ACHN (cell line): ENCODE data around the gene BACH2.

Experiments
- DNase-seq: peaks from one replicate; pipeline ENCODE4 v3.0.0-alpha.2; 2015
- in situ Hi-C: cut with HindIII; loops from 2 replicates; pipeline ENCODE4 v1.10.0; 2017; ENCODE audit warnings: low sequenced_read_pairs, low pct_ligation_motif_present, low pct_unique_long_range_greater_than_20kb

Gene BACH2

GRCh38 chr6:90305800-90306448 lies 9.3 kb upstream of the BACH2 start:
- in situ Hi-C loops = no loop called here
- no peak for DNase-seq

DNA sequence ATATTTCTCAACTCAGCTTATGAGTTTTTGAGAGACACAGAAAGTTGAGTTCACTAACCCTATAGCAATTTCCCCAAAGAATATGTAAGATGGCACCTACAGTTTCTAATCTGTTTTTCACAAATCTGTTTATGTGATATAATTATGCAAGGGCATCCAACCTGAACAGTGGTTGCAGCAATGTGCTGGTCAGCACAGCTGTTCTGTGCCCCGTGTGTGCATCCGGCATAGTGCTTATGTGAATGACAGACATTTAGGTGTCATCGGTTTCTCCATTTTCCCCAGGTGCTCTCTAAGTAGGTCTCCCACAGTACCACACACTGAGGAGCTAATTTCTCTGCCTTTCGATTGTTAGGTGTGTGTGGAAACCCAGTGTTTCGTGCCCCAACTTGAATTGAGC lies 7.7 kb upstream of the BACH2 start:
- DNase-seq = no peak
- in situ Hi-C loops = no loop called here

DNA sequence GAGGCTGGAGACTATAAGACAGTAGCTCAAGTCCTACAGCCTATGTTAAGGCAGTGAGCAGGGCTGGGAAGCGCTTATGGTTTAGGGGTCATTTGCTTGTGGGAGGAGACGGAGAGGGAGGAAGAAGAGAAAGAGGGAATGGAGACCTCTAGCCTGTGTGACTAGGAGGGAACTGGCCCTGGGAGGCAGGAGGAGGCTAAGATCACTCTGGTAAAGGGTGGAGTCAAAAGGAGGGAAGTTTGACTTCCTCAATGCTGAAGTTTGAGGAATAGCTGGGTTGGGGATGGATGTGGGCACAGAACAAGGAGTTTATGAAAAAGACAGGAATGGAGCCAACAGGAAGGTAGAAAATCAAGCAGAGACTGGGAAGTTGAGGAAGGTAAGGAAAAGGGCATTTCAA lies 6.4 kb upstream of the BACH2 start:
- in situ Hi-C loops = no loop called here
- DNase-seq = no peak

DNA sequence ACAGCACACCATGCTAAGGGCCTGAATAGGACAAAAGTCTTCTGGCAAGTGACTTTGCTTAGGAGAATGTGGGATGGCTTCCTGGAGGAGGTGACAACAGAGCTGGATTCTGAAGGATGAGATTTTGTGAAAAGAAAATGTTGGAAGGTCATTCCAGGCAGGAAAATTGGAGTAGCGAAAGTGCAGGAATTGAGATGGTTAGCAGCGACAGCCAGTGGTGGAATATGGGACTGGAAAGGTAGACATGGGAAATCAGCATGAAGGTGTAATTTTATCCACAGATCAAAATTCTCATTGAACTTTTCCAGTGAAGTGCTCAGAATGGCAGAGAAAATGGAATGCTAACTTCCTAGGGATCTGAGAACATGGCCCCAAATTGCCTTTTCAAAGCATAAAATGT lies 5.7 kb upstream of the BACH2 start:
- no peak for DNase-seq
- in situ Hi-C loops = no loop called here

GRCh38 chr6:90301816-90302215 lies 5.2 kb upstream of the BACH2 start:
- in situ Hi-C loops = no loop called here
- no peak for DNase-seq

GRCh38 chr6:90298459-90299053 lies 1.9 kb upstream of the BACH2 start:
- in situ Hi-C loops = no loop called here
- no peak for DNase-seq

- in situ Hi-C loops = no loop called here
- DNase-seq = no peak
These were observed 1.3 kb upstream of the BACH2 start for GRCh38 chr6:90297867-90298381.

DNA sequence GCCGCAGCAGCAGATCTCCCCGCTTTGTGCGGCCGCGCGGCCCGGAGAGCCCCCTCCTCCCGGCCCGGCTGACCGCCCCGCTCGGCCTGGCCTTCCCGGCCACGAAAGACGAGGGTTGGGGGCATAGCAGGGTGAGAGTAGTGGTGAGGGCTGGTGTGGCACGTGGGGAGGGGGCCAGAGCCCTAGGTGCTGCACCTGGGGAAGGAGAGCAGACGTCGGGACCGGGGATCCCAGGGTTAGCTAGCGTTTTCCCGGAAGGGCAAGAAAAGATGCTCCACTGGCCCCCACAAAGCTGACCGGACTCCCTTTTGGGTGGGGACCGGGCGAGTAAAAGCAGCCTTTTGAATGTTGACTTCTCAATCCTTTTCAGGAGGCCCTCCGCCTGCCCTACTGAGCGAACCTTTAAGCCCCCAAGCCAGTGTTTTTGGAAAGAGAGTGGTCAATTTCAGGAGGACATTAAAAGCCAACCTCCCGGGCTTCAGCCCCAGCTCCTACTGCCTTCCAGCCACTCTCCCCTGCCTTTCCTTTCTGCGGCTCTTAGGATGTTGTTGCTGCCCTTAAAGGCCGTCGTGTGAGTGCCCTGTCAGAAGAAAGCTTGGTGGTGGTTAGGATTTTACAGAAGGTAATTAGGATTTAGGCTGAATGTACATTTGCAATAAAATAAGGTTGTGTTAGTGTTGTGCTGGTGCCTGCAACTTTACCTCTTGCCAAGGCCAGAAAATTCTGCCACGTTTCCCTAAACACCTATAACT lies 648 bp upstream of the BACH2 start:
- in situ Hi-C loops = no loop called here
- no peak for DNase-seq

- in situ Hi-C loops = no loop called here
These were observed 746 bp downstream of the BACH2 start for GRCh38 chr6:90295854-90296340.

GRCh38 chr6:90294989-90295853 lies 1.4 kb downstream of the BACH2 start:
- in situ Hi-C loops = no loop called here
- peak; percentile 10 for DNase-seq

More at GRCh38 chr6:90295854-90296340, 746 bp downstream of the BACH2 start:
- DNase-seq = peak; percentile 26

GRCh38 chr6:90294614-90294988 lies 2.0 kb downstream of the BACH2 start:
- in situ Hi-C loops = no loop called here
- DNase-seq = no peak

DNA sequence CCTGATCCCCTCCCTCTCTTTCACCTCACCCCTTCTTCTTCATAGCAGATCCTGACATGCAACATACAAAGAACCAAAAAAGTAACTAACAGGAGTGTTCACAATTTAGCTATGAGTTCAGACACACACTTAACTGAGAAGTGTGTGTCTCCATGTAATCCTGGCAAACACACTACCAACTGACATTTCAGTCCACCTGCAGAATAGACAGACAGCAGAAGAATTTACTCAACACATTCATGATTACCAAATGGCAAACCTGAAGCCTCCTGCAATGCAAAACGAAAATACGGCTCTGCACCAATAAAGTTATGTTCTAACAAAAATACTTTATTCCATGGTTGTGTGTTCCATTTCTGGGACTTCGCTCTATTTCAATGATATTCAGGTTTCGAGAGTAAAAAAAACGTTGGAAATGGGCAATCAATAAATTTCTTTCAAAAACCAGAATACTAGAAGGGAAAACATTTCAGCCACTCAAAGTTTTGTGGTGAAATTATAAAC lies 2.6 kb downstream of the BACH2 start:
- in situ Hi-C loops = no loop called here

DNA sequence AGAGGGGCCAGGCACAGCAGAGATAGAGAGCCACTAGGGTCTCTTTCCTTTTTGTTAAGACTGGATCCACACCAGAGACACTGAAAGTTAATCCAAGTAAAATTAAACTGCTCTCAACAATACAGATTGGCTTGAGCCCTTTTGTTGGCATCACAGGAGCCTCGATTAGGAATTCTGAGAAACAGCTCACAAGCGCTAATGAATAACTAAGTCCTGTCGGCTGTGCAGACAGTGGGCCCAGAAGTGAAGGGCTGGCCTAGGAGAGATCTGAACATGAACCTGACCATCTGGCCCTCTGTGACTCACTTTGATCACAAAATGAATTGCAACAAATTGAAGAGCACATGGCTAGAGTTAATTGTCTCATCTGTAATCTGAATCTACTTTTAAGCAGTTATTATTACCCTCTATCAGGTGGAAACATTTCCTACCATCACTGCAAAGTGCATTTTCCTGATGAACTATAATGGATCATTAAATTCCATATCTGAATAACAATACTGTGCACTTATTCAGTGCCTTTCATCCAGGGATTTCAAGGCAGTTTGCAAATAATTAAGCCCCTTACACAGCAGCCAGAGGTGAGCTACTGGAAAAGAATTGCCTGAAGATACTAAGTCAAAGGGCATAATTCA lies 3.2 kb downstream of the BACH2 start:
- in situ Hi-C loops = no loop called here
- no peak for DNase-seq

More for the DNA sequence above, 2.6 kb downstream of the BACH2 start:
- DNase-seq = no peak

- no peak for DNase-seq
- in situ Hi-C loops = no loop called here
These were observed 5.1 kb downstream of the BACH2 start for GRCh38 chr6:90291565-90291964.

DNA sequence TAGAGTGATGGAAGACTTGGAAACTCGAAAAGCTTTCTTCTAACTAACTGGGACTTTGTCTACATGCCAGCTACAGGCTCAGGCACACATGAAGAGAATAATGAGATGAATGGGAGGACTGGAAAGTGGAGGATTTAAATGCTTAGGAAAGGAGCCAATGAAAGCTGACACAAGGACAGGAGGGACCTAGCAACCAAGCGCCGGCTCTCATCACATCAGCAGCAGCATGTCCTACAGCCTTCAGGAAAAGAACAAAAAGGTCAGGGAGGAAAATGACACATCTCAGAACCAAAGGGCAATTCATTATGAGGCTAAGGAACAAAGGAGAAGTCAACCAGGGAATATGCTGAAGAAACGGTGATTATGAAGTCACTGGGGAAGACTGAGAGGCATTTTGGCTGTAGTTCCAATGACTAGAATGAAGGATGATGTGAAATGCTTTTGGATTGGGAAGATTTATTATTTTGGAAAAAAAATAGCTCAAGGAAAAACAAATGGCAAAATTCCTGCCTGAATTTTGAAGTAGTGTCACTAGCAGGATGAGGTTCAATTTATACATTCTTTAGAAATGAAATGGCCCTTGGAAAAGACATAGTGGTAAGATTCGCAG lies 5.7 kb downstream of the BACH2 start:
- no peak for DNase-seq
- in situ Hi-C loops = no loop called here

DNA sequence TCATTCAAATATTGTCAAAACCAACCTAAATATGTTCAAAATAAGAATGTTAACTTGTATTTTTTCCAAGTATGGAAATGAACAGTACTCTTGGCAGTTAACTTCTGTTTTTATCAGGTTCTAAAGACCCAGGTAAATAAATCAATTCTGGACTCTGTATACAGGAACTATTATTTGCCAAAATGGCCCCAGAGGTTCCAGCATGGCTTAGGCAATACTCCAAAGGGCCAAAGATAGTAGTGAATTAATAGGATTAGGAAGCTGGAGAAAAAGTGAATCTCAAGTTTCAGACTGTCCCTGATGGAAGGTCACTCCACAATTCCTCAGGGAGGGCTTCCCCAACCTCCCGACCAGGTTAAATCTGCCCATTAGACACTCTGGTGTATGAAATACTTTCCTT lies 6.7 kb downstream of the BACH2 start:
- in situ Hi-C loops = no loop called here
- DNase-seq = no peak

- in situ Hi-C loops = no loop called here
- no peak for DNase-seq
These were observed 8.2 kb downstream of the BACH2 start for GRCh38 chr6:90288404-90288803.
